CD4-positive, alpha-beta T cell treated with Interleukin-1 beta for 1 hour (primary cell): ENCODE results near the gene USP43.

ENCODE experiments used
- DNase-seq, 2 donors: peaks; one replicate each; pipeline ENCODE4 v3.0.0-alpha.2; 2020 to 2022

USP43 gene

GRCh38 chr17:9707948-9708347 lies 62.6 kb downstream of the USP43 start:
- DNase-seq = no peak

DNA sequence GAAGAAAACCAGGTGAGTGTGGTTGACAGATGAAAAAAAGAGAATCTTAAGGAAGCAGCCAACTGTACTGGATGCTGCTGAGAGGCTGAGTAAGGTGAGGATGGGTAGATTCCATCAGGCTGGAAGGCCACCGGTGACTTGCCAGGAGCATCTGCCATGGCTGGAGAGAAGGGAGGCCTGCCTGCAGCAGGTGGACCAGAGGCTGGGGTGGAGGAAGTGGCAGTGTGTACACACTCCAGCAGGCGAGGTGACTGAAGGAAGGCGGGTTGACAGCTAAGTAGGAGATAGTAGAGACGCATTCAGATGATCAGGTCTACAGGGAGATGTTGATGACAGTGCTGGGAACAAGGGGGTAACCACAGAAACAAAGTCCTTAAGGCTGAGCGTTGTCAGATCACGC lies 69.5 kb downstream of the USP43 start:
- no peak for DNase-seq

DNA sequence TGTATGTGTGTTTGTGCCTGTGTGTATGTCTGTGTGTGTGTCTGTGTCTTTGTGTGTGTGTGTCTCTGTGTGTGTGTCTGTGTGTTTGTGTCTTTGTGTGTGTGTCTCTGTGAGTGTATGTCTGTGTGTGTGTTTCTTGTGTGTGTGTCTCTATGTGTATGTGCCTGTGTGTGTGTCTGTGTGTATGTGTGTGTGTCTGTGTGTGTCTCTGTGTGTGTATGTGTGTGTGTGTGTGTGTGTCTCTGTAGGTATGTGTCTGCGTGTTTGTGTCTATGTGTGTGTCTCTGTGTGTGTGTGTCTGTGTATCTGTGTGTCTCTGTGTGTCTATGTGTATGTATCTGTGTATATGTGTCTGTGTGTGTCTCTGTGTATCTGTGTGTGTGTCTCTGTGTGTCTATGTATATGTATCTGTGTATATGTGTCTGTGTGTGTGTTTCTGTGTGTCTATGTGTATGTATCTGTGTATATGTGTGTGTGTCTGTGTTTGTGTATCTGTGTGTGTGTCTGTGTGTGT lies 70.2 kb downstream of the USP43 start:
- DNase-seq = no peak

DNA sequence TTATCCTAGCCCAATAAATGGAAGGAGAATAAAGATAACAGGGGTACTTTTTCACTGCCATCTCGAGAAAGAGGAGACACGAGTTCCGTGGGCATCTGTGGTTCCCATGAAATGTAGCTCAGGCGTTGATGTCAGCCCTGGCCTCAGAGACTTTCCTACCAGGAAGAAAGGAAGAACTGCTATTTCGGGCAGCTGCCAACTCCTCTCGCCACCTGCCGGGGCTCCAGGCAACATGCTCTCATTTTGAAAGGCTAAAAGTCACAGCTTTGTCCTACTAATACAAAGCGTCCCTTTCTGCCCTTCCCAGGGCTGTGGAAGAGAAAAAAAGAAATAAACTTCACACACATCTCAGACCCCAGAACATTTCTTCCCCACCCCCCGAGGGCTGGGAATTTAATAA lies 80.3 kb downstream of the USP43 start:
- no peak for DNase-seq

- DNase-seq = no peak
These were observed 81.0 kb downstream of the USP43 start for GRCh38 chr17:9726291-9726690.

- DNase-seq = no peak
These were observed 82.7 kb downstream of the USP43 start for GRCh38 chr17:9728005-9728404.

DNA sequence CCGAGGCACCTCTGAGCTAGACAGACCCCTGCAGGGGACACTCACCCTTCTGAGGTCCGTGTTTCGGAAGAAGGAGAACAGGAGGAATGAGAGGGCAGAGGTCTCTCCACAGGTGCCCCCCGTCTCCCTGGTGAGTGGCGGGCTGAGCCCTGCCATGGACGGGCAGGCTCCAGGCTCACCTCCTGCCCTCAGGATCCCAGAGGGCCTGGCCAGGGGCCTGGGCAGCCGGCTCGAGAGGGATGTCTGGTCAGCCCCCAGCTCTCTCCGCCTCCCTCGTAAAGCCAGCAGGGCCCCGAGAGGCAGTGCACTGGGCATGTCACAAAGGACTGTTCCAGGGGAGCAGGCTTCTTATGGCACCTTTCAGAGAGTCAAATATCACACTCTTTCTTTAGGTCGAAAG lies 83.2 kb downstream of the USP43 start:
- DNase-seq = no peak

DNA sequence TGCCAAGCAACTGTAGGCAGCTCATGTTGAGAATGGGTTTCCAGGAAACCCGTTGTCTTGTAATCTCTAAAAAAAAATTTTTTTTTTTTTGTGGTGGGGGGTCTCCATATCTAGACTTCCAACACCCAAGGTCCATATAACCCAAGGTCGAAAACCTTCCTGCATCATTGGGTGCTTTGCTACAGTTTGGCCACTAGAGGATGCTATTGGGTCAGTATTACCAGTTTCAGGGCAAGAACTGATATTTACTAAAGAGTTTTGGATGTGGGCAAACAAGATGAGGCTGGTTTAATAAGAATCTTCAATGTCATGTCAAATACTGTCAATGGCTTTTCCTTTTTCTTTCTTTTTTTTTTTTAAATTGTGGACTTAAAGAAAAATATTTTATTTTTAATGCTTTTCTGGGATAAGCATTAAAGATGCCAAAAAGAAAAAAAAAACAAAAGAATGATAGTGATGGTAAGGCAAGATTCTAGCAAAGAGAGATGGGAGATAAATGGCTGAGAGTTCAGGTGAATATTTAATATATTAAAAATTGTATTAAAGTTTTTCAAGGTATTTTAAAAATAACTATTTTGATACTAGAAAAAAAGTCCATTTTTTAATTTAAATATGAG lies 83.8 kb downstream of the USP43 start:
- peak in 1 of 2 donors; percentile 33 for DNase-seq

- no peak for DNase-seq
These were observed 84.6 kb downstream of the USP43 start for GRCh38 chr17:9729735-9730420.

- no peak for DNase-seq
These were observed 105.2 kb downstream of the USP43 start for GRCh38 chr17:9750524-9750923.

DNA sequence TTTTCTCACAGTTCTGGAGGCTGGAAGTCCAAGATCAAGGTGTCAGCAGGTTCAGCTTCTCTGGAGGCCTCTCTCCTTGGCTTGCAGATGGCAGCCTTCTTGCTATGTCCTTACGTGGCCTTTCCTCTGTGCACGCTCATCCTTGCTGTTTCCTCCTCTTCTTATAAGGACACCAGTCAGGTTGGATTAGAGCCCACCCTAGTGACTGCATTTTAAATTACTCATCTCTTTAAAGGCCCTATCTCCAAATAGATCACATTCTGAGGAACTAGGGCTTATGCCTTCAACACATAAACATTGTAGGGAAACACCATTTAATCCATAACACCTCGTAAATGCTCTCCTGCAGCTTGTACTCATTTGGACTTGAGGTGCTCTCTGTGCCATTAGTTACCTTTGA lies 109.8 kb downstream of the USP43 start:
- DNase-seq = no peak

DNA sequence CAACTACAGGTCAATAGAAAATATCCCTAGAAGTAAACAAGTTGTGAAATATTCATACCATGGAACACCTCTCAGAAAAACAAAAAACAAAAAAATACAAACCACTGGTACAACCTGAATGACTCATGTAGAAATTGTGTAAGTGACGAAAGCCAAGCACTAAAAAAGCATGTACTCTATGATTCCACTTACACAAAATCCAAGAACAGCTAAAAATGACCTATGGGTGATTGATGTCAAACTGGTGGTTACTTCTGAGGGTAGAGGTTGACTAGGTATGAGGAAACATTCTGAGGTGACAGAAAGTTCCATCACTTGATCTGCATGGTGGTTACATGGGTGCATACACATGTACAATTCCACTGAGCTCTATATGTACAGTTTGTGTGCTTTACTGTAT lies 114.9 kb downstream of the USP43 start:
- DNase-seq = no peak

DNA sequence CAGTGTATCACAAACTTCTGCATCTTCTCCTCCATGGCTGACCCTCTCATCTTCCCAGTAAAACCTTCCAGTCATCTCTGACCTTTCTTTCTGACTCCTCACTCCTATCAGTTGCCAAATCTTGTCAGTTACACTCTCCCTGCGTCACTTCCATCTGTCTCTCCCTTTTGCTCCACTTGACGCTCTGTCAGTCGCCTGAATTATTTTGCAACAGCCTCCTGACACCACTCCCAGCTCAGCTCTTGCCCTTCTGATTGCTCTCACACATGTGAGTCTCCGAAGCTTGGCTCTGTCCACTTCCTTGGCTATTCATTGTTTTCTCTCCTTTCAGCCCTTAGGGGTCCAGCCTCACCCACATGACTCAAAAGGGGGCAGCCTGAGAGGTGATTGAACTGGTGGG lies 118.3 kb downstream of the USP43 start:
- no peak for DNase-seq

DNA sequence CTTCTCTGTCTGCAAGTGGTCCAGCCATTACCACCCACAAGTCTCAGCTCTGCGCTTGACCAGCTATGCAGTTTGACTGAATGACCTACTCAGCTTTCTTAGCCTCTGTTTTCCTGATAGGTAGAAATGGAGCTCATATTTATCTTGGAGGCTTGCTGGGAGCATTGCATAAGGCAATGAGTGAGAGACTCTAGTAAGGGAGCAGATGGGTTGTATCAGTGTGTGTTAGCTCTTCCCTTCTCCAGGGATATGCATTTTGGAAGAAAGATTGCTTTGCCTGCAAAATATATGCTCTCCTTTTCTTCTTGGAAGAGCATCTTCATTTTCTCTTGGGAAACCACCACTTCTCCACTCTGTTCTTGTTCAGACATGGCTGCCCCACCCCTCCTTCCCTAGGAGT lies 120.0 kb downstream of the USP43 start:
- DNase-seq = no peak

GRCh38 chr17:9766970-9767369 lies 121.7 kb downstream of the USP43 start:
- no peak for DNase-seq

GRCh38 chr17:9767432-9767991 lies 122.2 kb downstream of the USP43 start:
- no peak for DNase-seq

GRCh38 chr17:9768381-9768934 lies 123.1 kb downstream of the USP43 start:
- DNase-seq = peak in 1 of 2 donors; percentile 21

- no peak for DNase-seq
These were observed 123.8 kb downstream of the USP43 start for GRCh38 chr17:9769036-9769695.

GRCh38 chr17:9771465-9771864 lies 126.1 kb downstream of the USP43 start:
- no peak for DNase-seq

GRCh38 chr17:9772658-9773057 lies 127.3 kb downstream of the USP43 start:
- no peak for DNase-seq

GRCh38 chr17:9776911-9777310 lies 131.6 kb downstream of the USP43 start:
- DNase-seq = no peak
